Measurements from ENCODE around the gene GET3. TPM values are rescaled to one million over a fixed set of nuclear protein-coding genes. Genes with fewer than 3 reads are reported as not detected.

GET3 gene
- total RNA-seq, 3 donors from 2014 or later (not counting 1 experiment from before 2014, with no cell fraction given): 42.2 to 51.3 (median 44.2) TPM

DNA sequence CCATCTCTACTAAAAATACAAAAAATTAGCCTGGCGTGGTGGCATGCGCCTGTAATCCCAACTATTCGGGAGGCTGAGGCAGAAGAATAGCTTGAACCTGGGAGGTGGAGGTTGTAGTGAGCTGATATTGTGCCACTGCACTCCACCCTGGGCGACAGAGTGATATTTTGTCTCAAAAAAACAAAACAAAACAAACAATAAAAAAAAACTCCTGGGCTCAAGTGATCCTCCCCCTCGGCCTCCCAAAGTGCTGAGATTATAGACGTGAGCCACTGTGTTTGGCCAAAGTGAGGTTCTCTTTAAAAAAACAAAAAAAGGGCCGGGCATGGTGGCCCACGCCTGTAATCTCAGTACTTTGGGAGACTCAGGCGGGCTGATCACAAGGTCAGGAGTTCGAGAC is 50.2 kb downstream of the GET3 start:
- intact Hi-C loops (cut with micrococcal nuclease): loop anchor here (5.0 to 10.0 kb wide), 2 partner anchors 257 to 315 kb away; partner anchors contain the start of gene LYL1
- no peaks in the 10 kb centered on the region for H3K9me3 Mint-ChIP-seq
- no peak overlapping the region for H3K27ac Mint-ChIP-seq
- 81% methylated on average over 7 of the region's 10 CpGs for WGBS (ENCODE audit: insufficient coverage)
- TF ChIP-seq, protein P1, sequence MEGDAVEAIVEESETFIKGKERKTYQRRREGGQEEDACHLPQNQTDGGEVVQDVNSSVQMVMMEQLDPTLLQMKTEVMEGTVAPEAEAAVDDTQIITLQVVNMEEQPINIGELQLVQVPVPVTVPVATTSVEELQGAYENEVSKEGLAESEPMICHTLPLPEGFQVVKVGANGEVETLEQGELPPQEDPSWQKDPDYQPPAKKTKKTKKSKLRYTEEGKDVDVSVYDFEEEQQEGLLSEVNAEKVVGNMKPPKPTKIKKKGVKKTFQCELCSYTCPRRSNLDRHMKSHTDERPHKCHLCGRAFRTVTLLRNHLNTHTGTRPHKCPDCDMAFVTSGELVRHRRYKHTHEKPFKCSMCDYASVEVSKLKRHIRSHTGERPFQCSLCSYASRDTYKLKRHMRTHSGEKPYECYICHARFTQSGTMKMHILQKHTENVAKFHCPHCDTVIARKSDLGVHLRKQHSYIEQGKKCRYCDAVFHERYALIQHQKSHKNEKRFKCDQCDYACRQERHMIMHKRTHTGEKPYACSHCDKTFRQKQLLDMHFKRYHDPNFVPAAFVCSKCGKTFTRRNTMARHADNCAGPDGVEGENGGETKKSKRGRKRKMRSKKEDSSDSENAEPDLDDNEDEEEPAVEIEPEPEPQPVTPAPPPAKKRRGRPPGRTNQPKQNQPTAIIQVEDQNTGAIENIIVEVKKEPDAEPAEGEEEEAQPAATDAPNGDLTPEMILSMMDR (IDR thresholded peaks at IDR 0.05): no peak
- Histone ChIP-seq H3K4me3 (ENCODE audit: low read length) (no peak overlapping the region), H3K4me1 (ENCODE audit: control insufficient read depth, insufficient read depth, low read length) (peaks cover 71% of the 10 kb centered on the region), H3K9me3 (ENCODE audit: control insufficient read depth, insufficient read depth, low read length) (no peaks in the 10 kb centered on the region), H3K27ac (ENCODE audit: low read length) (no peak overlapping the region), H3K27me3 (ENCODE audit: control insufficient read depth, insufficient read depth, low read length) (no peaks in the 10 kb centered on the region), H3K36me3 (ENCODE audit: control insufficient read depth, insufficient read depth, low read length) (no peaks in the 10 kb centered on the region)
- no peak for ATAC-seq
- H3K4me1 Mint-ChIP-seq: peaks cover 19 to 26% of the 10 kb centered on the region in 2 donors
- H3K27me3 Mint-ChIP-seq (ENCODE audit: low read depth in 2 of 2): no peaks in the 10 kb centered on the region
- no peak overlapping the region for H3K4me3 Mint-ChIP-seq
- no peaks in the 10 kb centered on the region for H3K36me3 Mint-ChIP-seq
- DNase-seq: no peak

DNA sequence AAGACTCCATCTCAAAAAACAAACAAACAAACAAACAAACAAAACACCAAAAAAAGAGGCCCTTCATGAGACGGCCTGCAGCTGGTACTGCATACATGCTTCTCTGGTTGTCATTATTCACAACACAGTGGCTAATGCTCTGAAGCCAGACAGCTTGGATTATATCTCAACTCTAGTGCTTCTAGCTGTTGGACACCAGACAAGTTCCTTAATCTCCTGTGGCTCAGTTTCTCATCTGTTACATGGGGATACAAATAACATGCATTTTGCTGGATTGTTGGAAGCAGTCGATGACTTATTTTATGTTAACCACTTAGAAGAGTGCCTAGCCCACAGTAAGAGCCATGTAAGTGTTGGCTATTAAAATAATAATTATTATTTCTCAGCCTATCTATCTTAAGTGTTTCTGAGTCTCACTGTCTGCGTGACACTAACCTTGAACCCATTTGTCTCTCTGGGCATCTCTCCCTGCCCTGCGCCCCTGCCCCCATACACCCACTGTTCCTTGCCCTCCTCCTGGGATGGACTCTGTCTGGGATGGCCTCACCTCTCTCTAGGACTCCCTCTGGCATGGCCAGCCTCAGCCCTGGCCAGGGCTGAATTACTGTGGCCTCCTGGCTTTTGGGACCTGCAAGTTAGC is 50.9 kb downstream of the GET3 start:
- Mint-ChIP-seq H3K36me3 (no peaks in the 10 kb centered on the region), H3K27me3 (ENCODE audit: low read depth in 2 of 2) (no peaks in the 10 kb centered on the region), H3K9me3 (no peaks in the 10 kb centered on the region), H3K4me3 (no peak overlapping the region), H3K4me1 (peaks cover 19 to 27% of the 10 kb centered on the region in 2 donors), H3K27ac (peak overlapping the region; percentile 97 to 99)
- Histone ChIP-seq H3K36me3 (ENCODE audit: control insufficient read depth, insufficient read depth, low read length) (no peaks in the 10 kb centered on the region), H3K9me3 (ENCODE audit: control insufficient read depth, insufficient read depth, low read length) (no peaks in the 10 kb centered on the region), H3K4me3 (ENCODE audit: low read length) (no peak overlapping the region), H3K27me3 (ENCODE audit: control insufficient read depth, insufficient read depth, low read length) (no peaks in the 10 kb centered on the region), H3K27ac (ENCODE audit: low read length) (peak overlapping the region; percentile 93), H3K4me1 (ENCODE audit: control insufficient read depth, insufficient read depth, low read length) (peaks cover 65% of the 10 kb centered on the region)
- intact Hi-C loops (cut with micrococcal nuclease): loop anchor here (5.0 to 10.0 kb wide), 2 partner anchors 257 to 314 kb away; partner anchors contain the start of gene LYL1
- ATAC-seq (no peak), DNase-seq (peak in 1 of 2 donors; percentile 22)
- TF ChIP-seq, protein P1 (IDR thresholded peaks at IDR 0.05): no peak
- WGBS (ENCODE audit: insufficient coverage): 87% methylated on average over 3 of the region's 4 CpGs

- peak overlapping the region; percentile 97 to 99 for H3K27ac Mint-ChIP-seq
- H3K4me1 ChIP-seq (ENCODE audit: control insufficient read depth, insufficient read depth, low read length): peaks cover 59% of the 10 kb centered on the region
- H3K4me1 Mint-ChIP-seq: peaks cover 19 to 30% of the 10 kb centered on the region in 2 donors
- no peaks in the 10 kb centered on the region for H3K9me3 ChIP-seq (ENCODE audit: control insufficient read depth, insufficient read depth, low read length)
- no peaks in the 10 kb centered on the region for H3K36me3 ChIP-seq (ENCODE audit: control insufficient read depth, insufficient read depth, low read length)
- 16% methylated on average over 11 of the region's 12 CpGs for WGBS (ENCODE audit: insufficient coverage)
- no peaks in the 10 kb centered on the region for H3K27me3 Mint-ChIP-seq (ENCODE audit: low read depth in 2 of 2)
- peak overlapping the region; percentile 40 for H3K4me3 ChIP-seq (ENCODE audit: low read length)
- H3K27ac ChIP-seq (ENCODE audit: low read length): peak overlapping the region; percentile 93
- DNase-seq (peak; percentile 51 to 84), ATAC-seq (no peak)
- TF ChIP-seq, protein P1 (IDR thresholded peaks at IDR 0.05): no peak
- H3K27me3 ChIP-seq (ENCODE audit: control insufficient read depth, insufficient read depth, low read length): no peaks in the 10 kb centered on the region
- H3K9me3 Mint-ChIP-seq: no peaks in the 10 kb centered on the region
- peak overlapping the region; percentile 86 for H3K4me3 Mint-ChIP-seq
- intact Hi-C loops (cut with micrococcal nuclease): loop anchor here (5.0 to 10.0 kb wide), 2 partner anchors 256 to 314 kb away; partner anchors contain the start of gene LYL1
- H3K36me3 Mint-ChIP-seq: no peaks in the 10 kb centered on the region
These were observed 51.4 kb downstream of the GET3 start for GRCh38 chr19:12788682-12789097.

All from natural killer cell (primary cell).